Spleen (tissue), 11 donors: ENCODE results near the gene SSU72. TPM values are rescaled to one million over a fixed set of nuclear protein-coding genes. Genes with fewer than 3 reads are reported as not detected.
"Not testable (repeated sequence)": the region's sequence is repeated elsewhere in the genome, so short reads cannot be mapped to it uniquely, and the experiment has no call there.

Source experiments
- DNase-seq: peaks from one replicate; pipeline ENCODE4 v3.0.0-alpha.2; 2020
- H3K27ac ChIP-seq, 8 donors: fragments of 200-600 bp; sonication (generic) in 7 of 8; 1 replicate in 4 of 8; 2 replicates in 4 of 8; pipeline versions ENCODE4 v1.5.0 to v1.8.0; 2016 to 2021; ENCODE audit warnings: inconsistent platforms in 4 of 8, mild to moderate bottlenecking in 4 of 8, moderate library complexity in 1 of 8
- H3K27me3 ChIP-seq, 7 donors: fragments of 200-600 bp; sonication (generic) in 6 of 7; replicated peaks in 1 of 7; 1 replicate in 4 of 7; 2 replicates in 3 of 7; pipeline versions ENCODE4 v1.5.0 to v1.8.0; 2016 to 2021; ENCODE audit warnings: inconsistent platforms in 3 of 7, mild to moderate bottlenecking in 1 of 7
- H3K36me3 ChIP-seq, 6 donors: fragments of 200-600 bp; sonication (generic) in 5 of 6; 1 replicate in 4 of 6; 2 replicates in 2 of 6; pipeline versions ENCODE4 v1.5.0 to v1.8.0; 2016 to 2021; ENCODE audit warnings: inconsistent platforms in 2 of 6
- H3K4me1 ChIP-seq, 6 donors: fragments of 200-600 bp; sonication (generic) in 5 of 6; 1 replicate in 3 of 6; 2 replicates in 3 of 6; pipeline versions ENCODE4 v1.5.0 to v1.8.0; 2016 to 2021; ENCODE audit warnings: inconsistent platforms in 3 of 6
- H3K4me3 ChIP-seq, 8 donors: fragments of 200-600 bp; sonication (generic) in 7 of 8; 1 replicate in 4 of 8; 2 replicates in 4 of 8; pipeline versions ENCODE4 v1.5.0 to v1.8.0; 2016 to 2021; ENCODE audit warnings: inconsistent platforms in 4 of 8, mild to moderate bottlenecking in 4 of 8, moderate library complexity in 2 of 8
- H3K9me3 ChIP-seq, 8 donors: fragments of 200-600 bp; sonication (generic) in 7 of 8; 1 replicate in 4 of 8; 2 replicates in 4 of 8; pipeline versions ENCODE4 v1.5.0 to v1.8.0; 2016 to 2021; ENCODE audit warnings: inconsistent platforms in 4 of 8
- CTCF ChIP-seq, 11 experiments: fragments of 200-600 bp in 7 of 11; fragments of 450-650 bp in 4 of 11; sonication (generic) in 4 of 11; IDR thresholded peaks in 8 of 11; conservative IDR thresholded peaks in 3 of 11; 1 replicate in 7 of 11; 2 replicates in 4 of 11; pipeline versions ENCODE4 v1.4.0 to v1.8.0; 2016 to 2021; ENCODE audit warnings: antibody characterized with exemption in 11 of 11, inconsistent platforms in 4 of 11, mild to moderate bottlenecking in 1 of 11
- POLR2A ChIP-seq, 3 donors: fragments of 450-650 bp; IDR thresholded peaks; one replicate each; pipeline ENCODE4 v1.5.1; 2017; ENCODE audit warnings: antibody characterized with exemption in 3 of 3, mild to moderate bottlenecking in 1 of 3
- POLR2AphosphoS5 ChIP-seq, 3 donors: sonication (generic); formaldehyde crosslinking; IDR thresholded peaks; one replicate each; pipeline ENCODE4 v1.5.1; 2017; ENCODE audit warnings: antibody characterized with exemption in 3 of 3
- WGBS, 5 donors: extraction: QIAGEN DNeasy Blood & Tissue Kit in 3 of 5; methylation state at CpG; one replicate each; pipeline versions ENCODE4 v1.1.5 to v1.1.7; 2013 to 2018; 5-methylcytosine and 5-hydroxymethylcytosine counted together
- intact Hi-C: fragments of 100-400 bp; cut with DNase I; formaldehyde crosslinking; loops from one replicate; pipeline ENCODE4 v1.15.0; 2023; ENCODE audit warnings: low total_unique reads
- polyA plus RNA-seq, 3 donors: library from polyadenylated mRNA; stranded (reverse); fragments of 200-250 nt; gene quantifications; one replicate each; pipeline ENCODE4 v1.2.1, GENCODE V29; 2013
- total RNA-seq, 7 donors: library from RNA; depleted of rRNA in 3 of 7; stranded (reverse); fragments of >200 nt in 3 of 7; fragmentation: NEBNext Ultra II Directional in 4 of 7; extraction: Animal tissue kit (Norgen Biotek cat#: 25700) in 4 of 7; gene quantifications; one replicate each; pipeline versions ENCODE4 v1.1.0 to v1.2.1, GENCODE V29; 2016 to 2021
- donor health status: healthy with polysubstance abuse.
- donor health status: DM: no; HTN: no; CAD: no; lungs with moderate emphysema.
- donor health status: DM: no; HTN: no; CAD: no.
- donor health status: Bipolar disorder and iron deficiency.
- donor health status: healthy.
- donor health status: DM: no; HTN: no; CAD: no.
- donor health status: DM: yes; HTN: yes; CAD: no.

SSU72 gene
- total and polyA plus RNA-seq, 10 donors: 86.7 to 168 (median 107) TPM

DNA sequence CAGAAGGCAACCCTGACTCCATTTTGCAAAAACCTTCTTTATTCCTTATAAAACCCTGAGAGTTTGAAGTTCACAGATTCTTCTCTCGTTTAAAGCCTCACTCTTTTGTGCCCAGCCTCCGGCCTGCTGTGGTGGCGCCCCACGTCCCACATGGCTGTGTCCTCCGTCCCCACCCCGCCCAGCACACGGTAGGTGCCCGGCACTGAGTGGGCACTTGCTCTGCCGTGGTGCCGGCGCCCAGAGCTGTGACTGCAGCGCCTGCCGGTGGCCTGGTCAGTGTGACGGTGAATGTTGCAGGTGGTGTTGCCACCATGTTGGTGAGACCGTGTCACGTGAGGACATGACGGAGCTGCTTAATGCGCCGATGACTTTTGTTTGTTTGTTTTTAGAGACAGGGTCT, 53.3 kb downstream of the SSU72 start:
- peaks cover 0 to 89% (median 38%) of the 10 kb centered on the region in 6 donors for H3K36me3 ChIP-seq
- intact Hi-C loops: no loop called here
- H3K27ac ChIP-seq: no peak overlapping the region
- WGBS, 5 donors: 94 to 97% (median 96%) methylated on average over 19 of the region's 19 CpGs
- no peaks in the 10 kb centered on the region for H3K27me3 ChIP-seq
- no peaks in the 10 kb centered on the region for H3K4me1 ChIP-seq
- DNase-seq: no peak
- TF ChIP-seq POLR2A (IDR thresholded peaks at IDR 0.05) (no peak), CTCF (IDR thresholded peaks at IDR 0.05 in 8 of 11, conservative IDR thresholded peaks at IDR 0.05 in 3 of 11) (no peak), POLR2AphosphoS5 (IDR thresholded peaks at IDR 0.05) (peak in 1 of 3 donors; percentile 28)
- no peak overlapping the region for H3K4me3 ChIP-seq
- H3K9me3 ChIP-seq: no peaks in the 10 kb centered on the region

DNA sequence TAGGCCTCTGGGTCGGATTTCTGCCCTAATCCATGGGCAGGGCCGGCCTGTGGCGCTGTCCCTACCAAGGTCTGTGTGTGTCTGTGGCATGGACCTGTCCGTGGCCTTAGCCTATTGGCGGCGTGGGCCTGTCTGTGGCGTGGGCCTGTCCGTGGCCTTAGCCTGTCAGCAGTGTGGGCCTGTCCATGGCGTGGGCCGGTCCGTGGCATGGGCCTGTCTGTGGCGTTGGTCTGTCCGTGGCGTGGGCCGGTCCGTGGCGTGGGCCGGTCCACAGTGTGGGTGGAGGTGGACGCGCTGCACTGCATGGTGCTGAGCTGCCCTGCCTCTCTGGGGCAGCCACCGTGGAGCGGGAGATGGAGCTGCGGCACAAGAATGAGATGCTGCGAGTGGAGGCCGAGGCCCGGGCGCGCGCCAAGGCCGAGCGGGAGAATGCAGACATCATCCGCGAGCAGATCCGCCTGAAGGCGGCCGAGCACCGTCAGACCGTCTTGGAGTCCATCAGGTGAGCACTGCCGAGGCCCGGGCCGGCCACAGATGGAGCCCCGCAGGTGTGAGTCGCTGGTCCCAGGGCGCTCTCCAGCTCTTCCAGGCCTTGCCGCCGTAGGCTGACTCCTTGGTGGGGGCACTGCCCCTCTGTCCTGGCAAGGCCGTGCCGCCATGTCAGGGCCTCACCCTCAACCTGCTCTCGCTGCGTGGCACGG, 54.7 kb downstream of the SSU72 start:
- H3K4me3 ChIP-seq, H3K9me3 ChIP-seq, H3K27me3 ChIP-seq, H3K27ac ChIP-seq, H3K4me1 ChIP-seq, DNase-seq, intact Hi-C loops: not testable (repeated sequence)
- WGBS, 5 donors: 94 to 100% (median 97%) methylated on average over 12 to 51 of the region's 51 CpGs
- H3K36me3 ChIP-seq: peaks cover 0 to 88% (median 31%) of the 10 kb centered on the region in 6 donors

DNA sequence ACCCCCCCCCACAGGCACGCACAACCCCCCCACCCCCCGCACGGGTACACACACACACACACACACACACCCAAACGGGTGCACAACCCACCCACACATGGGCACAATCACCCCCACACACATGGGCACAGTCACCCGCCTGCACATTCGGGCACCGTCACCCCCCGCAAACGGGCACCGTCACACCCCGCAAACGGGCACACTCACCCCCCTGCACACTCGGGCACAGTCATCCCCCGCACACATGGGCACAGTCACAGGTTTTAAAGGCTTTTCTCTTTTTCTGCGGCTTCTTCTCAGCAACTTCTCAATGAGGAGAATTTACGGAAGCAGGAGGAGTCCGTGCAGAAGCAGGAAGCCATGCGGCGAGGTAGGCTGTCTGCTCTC, 56.0 kb downstream of the SSU72 start:
- 90 to 99% (median 95%) methylated on average over 16 to 19 of the region's 19 CpGs for WGBS, 5 donors
- DNase-seq, H3K9me3 ChIP-seq, H3K4me3 ChIP-seq, H3K27me3 ChIP-seq, intact Hi-C loops, H3K27ac ChIP-seq, H3K4me1 ChIP-seq: not testable (repeated sequence)
- peaks cover 0 to 77% (median 30%) of the 10 kb centered on the region in 6 donors for H3K36me3 ChIP-seq

GRCh38 chr1:1517973-1518620, 56.6 kb downstream of the SSU72 start:
- Histone ChIP-seq H3K27me3 (no peaks in the 10 kb centered on the region), H3K4me1 (peaks cover 0 to 13% (median 3%) of the 10 kb centered on the region in 6 donors), H3K9me3 (no peaks in the 10 kb centered on the region), H3K4me3 (no peak overlapping the region), H3K27ac (no peak overlapping the region), H3K36me3 (peaks cover 0 to 72% (median 24%) of the 10 kb centered on the region in 6 donors)
- TF ChIP-seq POLR2AphosphoS5 (IDR thresholded peaks at IDR 0.05): no peak
- DNase-seq: no peak
- intact Hi-C loops: no loop called here
- WGBS, 5 donors: 94 to 96% (median 95%) methylated on average over 16 to 28 of the region's 28 CpGs

GRCh38 chr1:1516923-1517322, 57.7 kb downstream of the SSU72 start:
- Histone ChIP-seq H3K4me1 (peaks cover 0 to 16% (median 5%) of the 10 kb centered on the region in 6 donors), H3K36me3 (peaks cover 0 to 60% (median 19%) of the 10 kb centered on the region in 6 donors)
- H3K27ac ChIP-seq, H3K9me3 ChIP-seq, DNase-seq, H3K4me3 ChIP-seq, H3K27me3 ChIP-seq, intact Hi-C loops: not testable (repeated sequence)
- WGBS, 5 donors: 94 to 98% (median 97%) methylated on average over 9 to 14 of the region's 14 CpGs

DNA sequence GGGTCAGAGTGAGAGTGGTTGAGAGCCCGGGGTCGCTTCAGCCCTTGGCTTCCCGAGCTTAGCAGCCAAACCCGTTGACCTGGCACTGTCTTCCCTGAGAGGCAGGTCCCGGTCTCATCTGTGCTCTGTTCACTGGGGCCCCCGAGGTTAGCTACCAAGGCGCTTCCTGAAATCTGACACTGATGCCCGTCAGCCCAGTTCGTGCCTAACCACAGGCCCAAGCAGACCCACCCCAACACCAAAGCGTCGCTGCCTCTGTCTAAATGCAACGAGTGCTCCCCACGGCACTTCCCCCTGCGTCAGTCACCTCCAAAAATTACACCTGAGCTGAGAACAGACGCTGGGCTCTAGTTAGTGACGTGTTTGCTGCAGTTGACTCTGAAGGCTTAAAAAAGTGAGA, 60.3 kb downstream of the SSU72 start:
- H3K4me1 ChIP-seq: peaks cover 3 to 31% (median 14%) of the 10 kb centered on the region in 6 donors
- H3K36me3 ChIP-seq: peaks cover 0 to 37% (median 0%) of the 10 kb centered on the region in 6 donors
- H3K4me3 ChIP-seq, H3K27ac ChIP-seq, DNase-seq, H3K27me3 ChIP-seq, intact Hi-C loops, H3K9me3 ChIP-seq: not testable (repeated sequence)
- WGBS, 5 donors: 50 to 58% (median 50%) methylated on average over 11 to 14 of the region's 16 CpGs

DNA sequence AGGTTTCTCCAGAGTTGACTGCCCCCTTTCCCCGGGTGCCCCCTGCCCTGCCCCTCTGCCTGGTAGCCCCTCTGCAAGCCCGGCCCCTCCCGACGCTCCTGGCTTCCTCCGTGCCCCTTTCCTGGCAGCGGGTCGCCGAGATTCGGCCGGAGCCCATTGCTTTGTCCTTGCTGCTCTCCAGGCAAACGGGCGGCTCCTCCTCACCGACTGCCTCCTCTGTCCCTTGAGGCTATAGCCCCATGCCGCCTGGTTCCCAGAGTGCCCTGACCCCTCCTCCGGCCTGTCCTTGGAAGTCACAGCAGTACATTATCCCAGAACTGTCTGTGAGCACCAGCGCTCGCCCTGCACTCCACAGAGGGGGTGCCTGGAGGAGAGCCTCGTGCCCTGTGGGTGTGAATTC, 61.0 kb downstream of the SSU72 start:
- 77 to 90% (median 79%) methylated on average over 10 to 17 of the region's 18 CpGs for WGBS, 5 donors
- Histone ChIP-seq H3K36me3 (peaks cover 0 to 33% (median 0%) of the 10 kb centered on the region in 6 donors), H3K4me1 (peaks cover 3 to 31% (median 14%) of the 10 kb centered on the region in 6 donors)
- DNase-seq, H3K9me3 ChIP-seq, H3K4me3 ChIP-seq, H3K27me3 ChIP-seq, H3K27ac ChIP-seq, intact Hi-C loops: not testable (repeated sequence)

DNA sequence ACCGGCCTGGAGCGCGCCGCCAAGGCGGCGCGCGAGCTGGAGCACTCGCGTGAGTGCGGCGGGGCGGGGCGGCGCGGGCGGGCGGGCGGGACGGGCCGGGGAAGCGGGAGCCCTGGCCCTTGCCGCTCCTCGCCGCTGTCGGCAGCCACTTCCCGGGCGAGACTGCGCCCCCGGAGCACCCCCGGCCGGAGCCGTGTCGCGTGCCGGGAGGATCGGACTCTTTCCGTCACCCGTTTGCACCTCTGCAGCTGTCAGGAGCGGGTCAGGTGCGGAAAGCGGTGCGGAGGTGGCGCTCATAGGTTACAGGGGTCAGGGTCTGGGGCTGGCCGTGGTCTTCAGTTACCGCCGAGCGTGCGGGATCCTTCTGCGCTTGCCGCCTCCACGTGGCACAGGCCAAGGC, 62.2 kb downstream of the SSU72 start:
- peak overlapping the region in 5 of 8 donors; percentile 86 to 95 (median 93) for H3K27ac ChIP-seq
- peaks cover 3 to 31% (median 14%) of the 10 kb centered on the region in 6 donors for H3K4me1 ChIP-seq
- H3K9me3 ChIP-seq, intact Hi-C loops, H3K27me3 ChIP-seq: not testable (repeated sequence)
- peak; percentile 84 for DNase-seq
- H3K4me3 ChIP-seq: peak overlapping the region; percentile 77 to 94 (median 84)
- H3K36me3 ChIP-seq: peaks cover 0 to 22% (median 0%) of the 10 kb centered on the region in 6 donors
- 0 to 3% (median 1%) methylated on average over 13 to 49 of the region's 52 CpGs; no CpG with 5 or more reads in 1 of the 5 donors for WGBS, 5 donors
